NCI-H526 treated with DMSO at 0.1 percent for 48 hours (cell line): ENCODE measurements around the gene KCNB1.

Experiments
- DNase-seq: peaks from one replicate; lab custom pipeline; 2025; lab: John Stamatoyannopoulos, UW

KCNB1 gene

DNA sequence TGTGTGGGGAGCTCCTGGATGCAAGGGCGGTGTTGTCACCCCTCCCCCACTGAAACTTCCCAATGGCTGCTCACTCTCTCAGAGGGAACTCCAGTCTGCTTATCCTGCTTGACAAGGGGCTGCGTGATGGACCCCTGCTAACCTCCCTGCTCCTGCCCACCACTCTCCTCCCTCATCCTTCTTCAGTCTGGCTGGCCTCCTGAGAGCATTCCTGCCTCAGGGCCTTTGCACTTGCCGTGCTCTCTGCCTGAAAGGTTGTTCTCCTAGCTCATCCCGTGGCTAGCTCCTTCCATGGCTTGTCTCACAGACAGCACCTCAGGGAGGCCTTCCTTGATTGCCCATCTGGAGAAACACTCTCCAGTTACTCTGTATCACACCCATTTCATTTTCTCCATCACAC lies 130.7 kb downstream of the KCNB1 start:
- no peak for DNase-seq

DNA sequence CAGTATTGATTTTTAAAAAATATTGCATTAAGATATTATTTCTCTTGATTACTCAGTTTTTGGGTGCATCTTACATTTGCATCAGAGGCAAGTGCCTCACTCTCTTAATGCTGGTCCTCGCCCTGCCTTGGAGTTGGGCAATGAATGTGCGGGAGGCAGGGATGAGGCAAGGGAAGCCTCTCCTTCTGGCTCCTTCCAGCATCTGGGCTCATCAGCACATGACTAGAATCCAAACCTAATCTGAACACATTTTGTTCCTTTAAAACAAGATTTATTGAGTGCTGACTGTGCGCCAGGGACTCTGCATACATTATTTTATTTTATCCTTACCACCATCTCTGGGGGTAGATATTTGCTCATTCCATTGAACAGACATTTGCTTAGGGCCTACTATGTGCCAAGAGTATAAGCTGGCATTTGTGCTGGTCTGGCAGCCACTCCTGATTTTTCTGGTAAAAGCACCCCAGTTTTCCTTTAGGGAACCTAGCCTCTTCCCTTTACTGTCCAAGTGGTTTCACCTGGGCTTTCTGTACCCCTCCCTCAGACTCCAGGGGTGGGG lies 132.7 kb downstream of the KCNB1 start:
- no peak for DNase-seq

DNA sequence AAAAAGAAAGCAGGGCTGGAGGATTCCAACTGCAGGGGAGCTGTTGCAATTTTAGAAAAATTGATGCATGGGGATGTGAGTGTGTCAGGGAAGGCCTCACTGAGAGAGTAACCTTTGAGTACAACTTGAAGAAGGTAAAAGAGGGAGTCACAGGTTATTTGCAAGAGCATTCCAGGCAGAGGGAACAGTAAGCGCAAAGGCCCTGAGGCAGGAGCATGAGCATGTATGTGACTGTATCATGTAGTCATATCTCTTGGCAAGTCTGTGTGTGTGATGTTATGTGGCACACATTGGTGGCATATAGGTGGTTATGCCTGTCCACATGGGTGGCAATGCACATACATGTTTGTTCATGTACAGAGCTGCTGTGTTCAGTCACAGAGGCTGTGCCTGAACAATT lies 133.4 kb downstream of the KCNB1 start:
- no peak for DNase-seq

DNA sequence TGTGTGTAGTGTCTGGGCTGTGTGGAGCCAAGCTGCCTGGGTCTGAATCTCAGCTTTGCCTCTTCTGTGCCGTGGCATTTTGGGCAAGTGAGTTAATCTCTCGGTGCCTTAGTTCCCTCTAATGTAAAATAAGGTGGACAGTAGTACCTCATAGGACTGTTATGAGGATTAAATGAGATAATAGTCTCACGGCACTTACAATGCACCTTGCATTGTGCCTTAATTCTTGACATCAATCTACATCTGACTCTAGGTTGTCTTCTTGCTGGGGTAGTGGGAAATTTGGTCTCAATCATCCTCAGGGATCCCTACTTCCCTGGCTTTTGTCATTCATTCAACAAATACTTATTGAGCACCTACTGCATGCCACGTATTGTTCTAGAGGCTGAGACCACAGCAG lies 133.9 kb downstream of the KCNB1 start:
- DNase-seq = no peak

DNA sequence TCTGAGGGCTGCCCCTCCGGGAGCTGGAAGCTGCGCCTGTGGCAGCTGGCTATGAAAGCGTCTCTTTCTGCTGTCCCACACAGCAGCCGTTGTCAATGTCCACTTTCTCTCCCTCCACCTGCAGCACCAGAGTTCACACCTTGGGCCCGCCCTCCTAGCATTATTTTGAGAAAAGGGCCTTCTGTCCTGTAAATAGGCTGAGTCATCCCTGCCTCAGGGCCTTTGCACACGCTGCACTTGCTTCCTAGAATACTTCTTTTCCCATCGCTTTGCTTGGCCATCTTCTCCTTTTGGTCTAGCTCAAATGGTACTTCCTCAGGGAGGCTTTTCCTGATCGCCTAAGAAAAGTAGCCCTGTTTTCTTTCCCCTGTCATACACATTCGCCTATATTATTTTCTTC lies 135.3 kb downstream of the KCNB1 start:
- DNase-seq = no peak

DNA sequence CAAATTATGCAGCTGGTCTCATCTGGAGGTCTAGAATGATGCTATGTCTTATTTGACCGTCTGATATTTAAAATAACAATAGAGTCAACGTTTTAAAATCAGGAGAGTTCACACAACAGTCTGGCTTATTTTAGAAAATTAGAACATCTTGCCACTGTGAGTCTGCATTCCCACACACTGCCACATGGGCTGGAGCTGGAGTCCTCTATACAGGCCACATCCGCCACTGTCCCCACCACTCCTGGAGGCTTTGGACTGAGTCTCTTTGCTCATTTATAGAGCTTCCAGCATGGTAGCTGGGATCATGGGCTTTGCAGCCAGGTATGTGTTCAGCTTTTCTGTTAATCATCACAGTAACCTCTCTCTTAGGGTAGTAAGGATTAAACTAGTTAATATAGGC lies 135.8 kb downstream of the KCNB1 start:
- DNase-seq = no peak

DNA sequence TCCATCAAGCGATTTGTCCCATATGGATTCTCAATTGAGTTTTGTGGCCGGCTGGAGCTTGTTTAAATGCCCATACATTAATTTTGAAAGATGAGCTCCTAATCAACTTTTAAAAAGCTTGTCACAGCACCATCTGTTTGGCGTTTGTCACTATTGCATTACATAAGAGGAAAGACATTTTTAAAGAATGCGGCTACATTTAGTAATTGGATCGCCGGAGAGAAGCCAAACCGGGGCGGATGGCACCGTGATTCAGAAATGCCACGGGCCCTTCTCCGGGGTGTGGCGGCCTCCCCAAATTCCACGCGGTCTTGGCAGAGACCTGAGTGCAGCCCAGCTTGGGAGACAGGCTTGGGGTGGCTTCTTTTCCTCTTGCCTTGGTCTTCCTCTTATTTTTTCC lies 136.9 kb downstream of the KCNB1 start:
- no peak for DNase-seq

DNA sequence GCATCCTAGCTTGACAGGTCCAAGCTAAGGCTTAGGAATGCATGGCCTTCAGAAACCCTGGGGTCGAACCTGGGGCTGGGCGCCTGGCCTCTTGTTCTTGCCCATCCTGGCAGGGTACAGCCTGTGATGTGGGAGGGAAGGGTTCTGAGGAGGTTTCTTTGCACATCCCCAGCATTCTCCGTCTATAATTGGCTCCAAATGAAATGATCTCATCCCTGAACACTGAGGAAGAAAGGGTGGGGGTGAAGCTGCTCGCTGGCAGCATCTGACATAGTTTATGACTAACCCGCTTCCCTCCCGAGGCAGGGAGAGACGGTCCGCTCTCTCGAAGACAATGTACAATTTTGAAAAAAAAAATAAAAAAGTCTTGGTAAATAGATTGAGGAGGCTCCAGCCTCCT lies 137.5 kb downstream of the KCNB1 start:
- no peak for DNase-seq

DNA sequence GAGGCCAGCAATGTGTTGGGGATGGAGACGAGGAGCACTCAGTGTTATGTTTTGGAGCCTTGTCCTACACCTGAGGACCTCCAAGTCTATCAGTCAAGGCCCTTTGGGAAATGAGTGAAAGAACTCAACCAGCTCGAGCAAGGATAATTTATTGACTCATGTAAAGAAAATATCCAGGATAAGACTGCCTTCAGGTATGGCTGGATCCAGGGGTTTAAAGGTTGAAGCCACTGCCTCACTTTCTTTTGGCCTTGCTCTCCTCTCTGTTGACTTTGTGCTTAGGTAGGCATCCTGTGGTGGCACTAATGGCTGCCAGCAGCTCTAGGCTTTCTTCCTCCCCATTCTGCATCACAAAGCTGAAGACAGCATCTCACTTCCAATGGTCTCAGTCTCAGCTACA lies 138.3 kb downstream of the KCNB1 start:
- no peak for DNase-seq

DNA sequence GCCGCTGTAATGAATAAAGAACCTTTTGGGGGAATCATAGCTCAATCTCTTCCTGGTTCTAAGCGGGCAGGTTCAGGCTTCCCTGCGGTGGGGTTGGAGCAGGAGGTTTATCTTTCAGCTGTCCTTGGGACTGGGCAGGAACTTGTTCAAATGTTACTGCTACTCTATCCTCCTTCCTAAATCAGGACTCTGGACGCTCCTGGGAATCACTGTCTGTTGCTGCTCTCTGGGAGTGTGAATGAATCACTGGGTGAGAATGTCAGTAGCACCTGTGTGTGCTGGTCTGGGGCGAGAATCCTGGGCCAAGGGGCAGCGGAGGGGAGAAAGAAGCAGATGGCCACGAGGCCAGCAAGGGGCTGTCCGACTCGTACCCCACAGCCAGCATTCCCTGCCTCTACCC lies 139.2 kb downstream of the KCNB1 start:
- no peak for DNase-seq

DNA sequence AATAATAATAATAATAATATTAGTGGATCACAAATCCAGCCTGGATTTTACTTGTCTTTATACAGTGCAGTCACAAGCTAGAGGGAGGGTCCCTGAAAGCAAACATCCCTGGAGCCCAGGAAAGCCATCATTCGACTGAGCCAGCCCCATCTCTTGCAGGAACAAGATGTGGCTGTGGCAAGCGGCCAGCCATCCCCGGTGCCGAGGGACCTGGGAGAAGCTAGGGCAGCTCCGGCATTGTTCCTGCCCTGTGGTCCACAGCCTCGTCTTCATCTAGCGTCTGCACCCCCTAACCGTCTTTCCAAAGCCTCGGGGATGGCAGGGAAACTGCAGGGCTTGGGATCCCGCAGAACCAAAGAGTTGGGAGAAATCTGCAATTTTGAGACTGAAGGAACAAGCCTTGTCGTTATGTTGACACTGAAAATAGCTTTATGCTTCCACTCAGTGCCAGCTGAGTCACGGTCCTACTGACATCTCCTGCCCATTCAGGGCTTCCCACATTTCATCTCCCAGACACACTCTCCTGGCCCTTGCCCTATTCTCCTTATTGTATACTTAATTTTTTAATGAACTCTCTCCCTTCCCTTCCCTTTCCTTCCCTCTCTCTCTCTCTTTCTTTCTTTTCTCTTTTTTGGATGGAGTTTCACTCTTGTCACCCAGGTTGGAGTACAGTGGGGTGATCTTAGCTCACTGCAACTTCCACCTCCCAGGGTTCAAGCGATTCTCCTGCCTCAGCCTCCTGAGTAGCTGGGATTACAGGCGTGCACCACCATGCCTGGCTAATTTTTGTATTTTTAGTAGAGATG lies 142.1 kb downstream of the KCNB1 start:
- DNase-seq = no peak

DNA sequence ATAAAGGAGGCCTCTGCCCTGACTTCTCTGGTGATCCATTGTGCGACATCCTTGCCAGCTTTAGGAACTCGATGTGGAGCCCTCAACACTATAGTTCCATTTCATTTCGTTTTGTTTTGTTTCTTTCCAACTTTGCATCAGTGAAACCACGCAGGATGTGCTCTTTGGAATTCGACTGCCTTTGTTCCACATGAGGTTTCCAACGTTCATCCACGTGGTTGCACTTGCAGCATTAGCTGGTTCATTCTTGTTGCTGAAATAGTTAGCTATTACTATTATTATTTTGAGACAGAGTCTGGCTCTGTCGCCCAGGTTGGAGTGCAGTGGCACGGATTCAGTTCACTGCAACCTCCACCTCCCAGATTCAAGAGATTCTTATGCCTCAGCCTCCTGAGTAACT lies 143.3 kb downstream of the KCNB1 start:
- no peak for DNase-seq

DNA sequence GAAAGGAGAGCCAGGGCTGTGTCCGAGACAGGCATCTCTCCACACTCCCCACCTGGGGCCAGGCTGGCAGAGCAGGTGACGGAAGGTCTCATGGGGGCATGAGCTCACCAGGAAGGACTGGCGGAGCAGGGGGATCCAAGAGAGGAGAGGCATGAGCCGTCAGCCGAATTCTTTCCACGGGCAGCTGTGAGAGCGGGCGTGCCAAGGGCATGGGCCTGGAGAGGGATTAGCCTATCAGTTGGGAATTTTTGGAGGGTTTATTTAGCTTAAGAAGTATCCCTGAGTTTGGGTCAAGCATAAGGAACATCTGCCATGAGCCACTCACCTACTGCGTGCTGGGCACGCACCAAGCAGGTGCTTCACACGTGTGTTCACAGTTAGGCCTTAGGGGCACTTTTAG lies 144.4 kb downstream of the KCNB1 start:
- no peak for DNase-seq

DNA sequence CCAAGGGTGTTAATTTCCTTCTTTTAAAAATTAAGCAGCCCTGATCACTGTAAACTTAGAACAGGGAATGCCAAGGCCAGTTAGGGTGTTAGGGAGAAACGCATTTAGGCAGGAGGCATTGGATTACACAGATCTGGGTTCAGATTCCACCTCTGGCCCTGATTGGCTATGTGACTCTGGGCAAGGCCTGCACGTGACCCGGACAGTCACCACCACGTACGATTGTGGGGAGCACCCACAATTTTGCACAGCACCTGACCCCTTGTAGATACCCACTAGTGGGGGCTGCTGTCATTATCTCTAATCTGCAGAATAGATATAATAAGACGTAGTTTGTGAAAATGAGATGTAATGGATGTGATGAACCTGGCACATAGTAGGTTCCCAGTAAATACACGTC lies 145.1 kb downstream of the KCNB1 start:
- DNase-seq = no peak

DNA sequence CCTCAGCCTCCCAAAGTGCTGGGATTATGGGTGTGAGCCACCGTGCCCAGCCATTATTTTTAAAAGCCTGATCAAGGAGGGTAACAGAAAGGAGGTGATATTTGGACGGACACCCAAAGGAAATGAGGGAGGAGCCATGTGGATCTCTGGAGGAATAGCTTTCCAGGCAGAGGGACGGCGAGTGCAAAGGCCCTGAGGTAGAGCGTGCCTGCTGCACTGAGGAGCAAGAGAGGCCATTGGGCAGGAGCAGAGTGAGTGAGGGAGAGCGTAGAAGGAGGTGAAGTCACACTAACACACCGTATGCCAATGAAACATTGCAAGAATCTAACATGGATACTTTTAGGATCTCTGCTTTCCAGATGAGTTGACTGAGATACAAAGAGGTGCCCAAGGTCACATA lies 145.7 kb downstream of the KCNB1 start:
- DNase-seq = no peak

DNA sequence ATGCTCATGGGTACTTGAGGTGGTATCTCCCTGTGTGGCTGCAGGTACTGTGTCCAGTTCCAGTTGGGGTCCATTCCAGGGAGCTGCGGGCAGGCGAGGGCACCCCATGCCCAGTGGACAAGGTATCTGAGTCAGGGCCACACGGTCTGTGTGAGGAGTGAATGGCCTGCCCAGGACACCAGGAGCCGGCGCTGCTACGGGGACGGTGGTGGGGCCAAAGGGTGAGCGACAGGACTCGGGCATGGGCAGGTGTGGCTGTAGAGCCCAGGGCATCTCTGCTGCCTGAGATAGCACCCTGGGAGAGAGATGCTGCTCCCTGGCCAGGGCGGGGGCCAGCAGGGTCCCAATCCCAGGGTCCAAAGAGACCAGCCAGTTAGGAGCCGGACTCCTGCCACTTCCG lies 147.0 kb downstream of the KCNB1 start:
- DNase-seq = no peak

DNA sequence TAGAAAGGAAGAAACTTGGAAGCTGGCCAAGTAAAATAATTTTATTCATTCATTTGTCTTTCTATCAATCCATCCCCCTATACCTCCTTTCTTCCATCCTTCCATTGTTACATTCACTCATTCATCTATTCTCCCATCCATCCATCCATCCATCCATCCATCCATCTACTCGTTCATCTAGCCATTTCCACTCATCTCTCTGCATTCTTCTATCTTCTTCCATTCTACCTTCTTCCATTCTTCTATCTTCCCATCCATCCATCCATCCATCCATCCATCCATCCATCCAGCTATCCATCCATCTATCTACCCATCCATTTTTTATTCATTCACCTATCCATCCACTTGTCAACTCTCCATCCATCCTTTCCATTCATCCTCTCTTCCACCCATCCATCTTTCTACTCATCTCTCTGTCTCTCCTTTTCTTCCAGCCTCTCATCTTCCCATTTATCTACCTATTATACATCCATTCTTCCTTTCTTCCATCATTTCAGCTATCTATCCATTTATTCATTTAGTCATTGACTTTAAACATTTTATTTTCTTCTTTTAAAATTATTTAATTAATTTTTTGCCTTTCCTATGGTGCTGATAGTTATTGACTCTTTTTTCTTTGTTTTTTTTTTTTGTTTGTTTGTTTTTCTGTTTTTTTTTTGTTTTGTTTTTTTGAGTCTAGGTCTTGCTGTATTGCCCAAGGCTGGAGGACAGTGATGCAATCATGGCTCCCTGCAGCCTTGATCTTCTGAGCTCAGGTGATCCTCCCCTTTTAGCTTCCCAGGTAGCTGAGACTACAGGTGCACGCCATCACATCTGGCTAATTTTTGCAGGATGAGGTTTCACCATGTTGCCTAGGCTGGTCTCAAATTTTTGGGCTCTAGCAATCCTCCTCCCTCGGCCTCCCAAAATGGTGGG lies 151.5 kb downstream of the KCNB1 start:
- no peak for DNase-seq

DNA sequence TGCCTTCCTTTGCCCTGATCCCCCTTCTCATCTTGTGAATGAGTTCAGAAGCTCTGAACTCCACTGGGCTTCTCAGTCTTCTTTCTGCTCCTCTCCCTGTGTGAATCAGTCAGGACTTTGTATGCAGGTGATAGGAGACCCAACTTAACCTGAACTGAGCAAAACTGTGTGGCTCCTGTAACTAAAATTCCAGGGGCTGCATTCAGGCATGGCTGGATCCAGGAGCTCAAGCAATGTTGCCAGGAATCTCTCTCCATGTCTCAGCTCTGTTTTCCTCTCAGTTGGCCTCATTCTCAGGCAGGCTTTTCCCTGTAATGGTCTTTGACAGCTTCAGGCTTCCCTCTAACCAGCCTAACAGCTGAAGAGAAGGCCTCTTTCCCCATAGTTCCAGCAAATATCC lies 153.7 kb downstream of the KCNB1 start:
- DNase-seq = no peak

DNA sequence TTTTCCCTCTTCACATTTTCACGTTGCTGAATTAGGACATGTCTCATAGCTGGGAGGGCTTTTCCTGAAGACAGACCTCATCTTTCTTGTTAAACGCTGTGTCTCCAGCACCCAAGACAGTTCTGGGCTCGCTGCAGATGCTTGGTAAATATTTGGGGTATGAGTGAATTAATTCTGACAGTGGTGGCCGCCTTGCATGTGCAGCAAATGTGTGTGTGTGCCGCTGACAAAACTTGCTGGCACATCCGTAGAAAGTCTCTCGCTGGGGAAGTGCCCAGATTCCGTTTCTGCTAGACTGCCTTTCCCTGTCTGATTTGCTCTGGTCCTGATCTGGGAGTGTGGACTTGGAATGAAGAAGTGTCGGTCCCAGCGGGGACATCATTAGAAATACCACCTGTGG lies 156.4 kb downstream of the KCNB1 start:
- DNase-seq = no peak

DNA sequence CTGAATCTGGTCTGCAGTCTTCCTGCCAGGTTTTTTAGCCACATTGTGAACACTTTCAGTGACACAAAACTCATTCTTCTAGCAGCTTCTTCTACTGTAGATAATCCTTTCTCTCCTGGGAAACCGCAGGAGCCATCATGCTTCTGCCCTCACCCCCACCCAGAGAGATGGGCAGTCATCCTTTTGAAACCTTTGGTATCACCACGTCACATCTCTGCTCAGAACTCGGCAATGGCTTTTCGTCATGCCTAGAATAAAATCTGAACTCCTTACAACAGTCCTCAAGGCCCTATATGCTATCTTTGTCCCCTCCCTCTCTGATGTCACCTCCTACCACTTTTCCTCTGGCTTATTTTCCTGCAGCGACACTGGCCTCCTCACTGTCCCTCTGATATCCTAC lies 158.2 kb downstream of the KCNB1 start:
- no peak for DNase-seq

DNA sequence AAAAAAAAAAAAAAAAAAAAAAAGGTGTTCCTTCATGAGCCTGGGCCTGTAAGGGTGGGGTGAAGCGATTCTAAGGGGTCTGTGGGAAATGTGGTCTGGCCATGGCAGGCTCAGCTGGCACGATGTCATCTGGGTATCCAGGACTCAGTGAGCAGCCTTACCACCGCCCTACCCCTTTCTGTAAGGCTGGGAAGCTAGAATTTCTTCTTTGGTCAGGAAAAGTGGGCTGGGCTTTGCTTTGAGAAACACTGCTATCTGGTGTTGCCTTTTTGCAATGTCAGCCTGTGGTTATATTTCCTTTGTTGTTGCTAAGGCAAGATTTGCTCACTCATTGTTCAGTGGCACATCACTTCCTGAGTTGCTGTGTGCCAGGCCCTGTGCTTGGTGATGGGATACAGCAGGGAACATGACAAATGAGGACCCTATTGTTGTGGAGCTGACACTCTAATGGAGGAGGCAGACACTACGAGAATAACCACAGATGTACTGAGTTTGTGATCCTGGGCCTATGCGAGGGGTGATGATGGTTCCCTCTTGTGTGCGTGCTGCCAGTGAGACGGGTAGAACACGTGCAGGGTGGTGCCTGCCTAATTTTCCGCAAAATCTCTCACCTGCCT lies 158.7 kb downstream of the KCNB1 start:
- DNase-seq = no peak

DNA sequence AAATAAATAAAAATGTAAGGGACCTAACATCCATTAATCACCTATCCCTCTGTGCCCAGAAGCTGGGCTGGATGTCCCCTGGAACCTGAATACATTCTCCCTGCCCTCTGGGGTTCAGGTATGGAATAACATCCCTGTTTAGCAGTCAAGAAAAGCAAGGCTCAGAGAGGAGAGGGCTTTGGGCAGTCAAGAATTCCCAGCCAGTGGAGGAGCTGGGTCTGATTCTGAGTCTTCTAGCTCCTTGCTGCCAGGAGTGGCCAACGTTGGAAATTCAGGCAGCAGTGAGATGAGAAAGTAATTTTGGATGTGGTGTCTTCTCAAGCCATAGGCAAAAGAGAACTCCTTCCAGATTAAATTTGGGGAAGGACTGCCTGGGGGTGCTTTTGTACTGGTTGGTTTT lies 162.0 kb downstream of the KCNB1 start:
- DNase-seq = peak; percentile 59
